Loucy (cell line): Measurements from ENCODE around the gene IFNA4.
"Not testable (repeated sequence)": the region's sequence is repeated elsewhere in the genome, so short reads cannot be mapped to it uniquely, and the experiment has no call there.

ENCODE experiments used
- CTCF ChIP-seq: fragments of 200-600 bp; sonication (generic); conservative IDR thresholded peaks from 2 replicates; pipeline ENCODE4 v1.5.1; 2014; ENCODE audit warnings: mild to moderate bottlenecking, antibody characterized with exemption, low read length
- EZH2phosphoT487 ChIP-seq: fragments of 200-600 bp; IDR thresholded peaks from 2 replicates; pipeline ENCODE4 v1.6.1; 2018; ENCODE audit warnings: antibody characterized with exemption, mild to moderate bottlenecking, moderate library complexity, borderline replicate concordance

- not testable (repeated sequence) for TF ChIP-seq CTCF, EZH2phosphoT487
Observed at GRCh38 chr9:21166560-21166959, 20.8 kb downstream of the IFNA4 start, which contains the start of gene IFNA21.
